ENCODE measurements around the gene C6orf132.

C6orf132 gene

DNA sequence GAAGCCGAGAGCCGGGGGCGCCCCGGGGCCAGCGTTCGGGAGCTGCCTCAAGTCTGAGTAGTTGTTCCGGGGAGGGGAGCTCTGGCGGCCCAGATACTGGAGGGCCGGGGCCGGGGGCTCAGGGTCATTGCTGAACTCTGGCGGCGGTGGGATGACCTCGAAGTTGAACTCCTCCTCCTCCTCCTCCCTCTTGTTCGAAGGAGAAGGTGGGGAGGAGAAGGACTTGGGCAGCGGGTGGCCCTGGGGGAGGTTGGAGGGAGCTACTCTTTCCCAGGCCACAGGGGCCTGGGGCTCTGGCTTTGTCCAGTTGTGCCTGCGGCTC, 37.7 kb downstream of the C6orf132 start:
- no peak for DNase-seq (ENCODE audit: low read depth in 2 of 2)

DNA sequence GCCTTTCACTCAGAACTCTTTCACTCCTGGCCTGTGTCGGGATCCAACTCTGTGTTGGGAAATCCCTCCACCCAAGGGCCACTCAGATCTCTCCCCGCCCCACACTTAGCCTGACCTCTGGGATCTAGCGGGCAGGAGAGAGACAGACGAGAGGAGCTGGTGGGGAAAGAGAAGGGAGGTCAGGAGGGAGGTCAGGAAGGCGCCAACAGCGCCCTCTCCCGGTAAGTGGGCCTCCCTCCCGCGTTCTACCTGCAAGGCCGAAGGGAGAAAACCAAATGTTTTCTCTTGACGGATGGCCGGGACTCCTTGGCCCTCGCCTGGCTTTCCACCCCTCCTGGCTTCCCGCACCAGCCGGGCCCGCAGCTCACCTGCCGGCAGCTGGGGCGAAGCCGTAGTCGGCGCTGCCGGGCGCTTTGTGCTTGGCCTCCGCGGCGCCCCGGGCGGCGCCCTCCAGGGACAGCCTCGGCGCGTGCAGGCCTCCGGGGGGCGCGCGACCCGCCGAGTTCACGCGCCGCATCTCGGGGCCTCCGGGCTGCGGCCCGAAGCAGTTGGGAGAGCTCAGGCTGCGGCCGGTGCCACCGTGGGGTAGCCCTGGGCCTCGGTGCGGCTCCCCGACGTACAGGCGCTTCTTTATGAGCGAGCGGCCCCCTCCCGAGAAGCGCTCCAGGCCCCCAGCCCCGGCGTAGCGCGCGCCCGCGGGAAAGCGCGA, 38.2 kb downstream of the C6orf132 start:
- DNase-seq (ENCODE audit: low read depth in 2 of 2): peak in 1 of 2 experiments; percentile 19

DNA sequence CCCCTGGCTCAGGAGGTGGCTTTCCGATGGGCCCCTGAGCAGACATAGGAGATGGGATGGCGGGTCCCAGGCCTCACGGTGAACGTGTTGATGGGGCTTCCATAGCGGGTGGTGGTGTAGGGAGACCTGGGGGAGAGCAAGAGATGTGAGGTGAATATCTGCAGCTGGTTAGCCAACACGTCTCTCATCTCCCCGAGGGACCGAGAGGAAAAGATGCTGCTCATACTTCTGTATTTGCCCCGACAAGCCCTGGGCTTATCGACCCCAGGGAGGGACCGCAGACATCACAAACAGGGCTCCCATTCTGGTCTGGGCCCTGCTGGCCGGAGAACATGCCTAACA, 38.7 kb downstream of the C6orf132 start:
- no peak for DNase-seq (ENCODE audit: low read depth in 2 of 2)

DNA sequence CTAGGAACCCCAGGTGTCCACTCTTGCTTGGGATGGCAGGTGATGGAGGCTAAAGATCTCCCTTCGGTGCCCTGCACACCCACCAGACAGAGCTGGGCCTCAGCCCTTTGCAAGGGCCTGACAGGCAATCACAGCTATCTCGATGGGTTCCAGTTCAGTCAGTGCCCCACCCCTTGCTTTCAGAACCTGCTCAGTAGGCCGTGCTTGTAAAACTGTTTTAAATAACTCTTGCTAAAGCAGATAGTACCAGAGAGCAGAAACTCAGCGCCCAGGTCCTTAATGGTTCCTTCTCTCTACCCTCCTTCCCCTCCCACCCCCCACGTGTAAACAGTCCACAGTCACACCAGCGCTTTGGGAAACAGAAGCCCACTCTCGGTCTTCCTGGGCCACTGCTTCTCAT, 39.2 kb downstream of the C6orf132 start:
- no peak for DNase-seq (ENCODE audit: low read depth in 2 of 2)

DNA sequence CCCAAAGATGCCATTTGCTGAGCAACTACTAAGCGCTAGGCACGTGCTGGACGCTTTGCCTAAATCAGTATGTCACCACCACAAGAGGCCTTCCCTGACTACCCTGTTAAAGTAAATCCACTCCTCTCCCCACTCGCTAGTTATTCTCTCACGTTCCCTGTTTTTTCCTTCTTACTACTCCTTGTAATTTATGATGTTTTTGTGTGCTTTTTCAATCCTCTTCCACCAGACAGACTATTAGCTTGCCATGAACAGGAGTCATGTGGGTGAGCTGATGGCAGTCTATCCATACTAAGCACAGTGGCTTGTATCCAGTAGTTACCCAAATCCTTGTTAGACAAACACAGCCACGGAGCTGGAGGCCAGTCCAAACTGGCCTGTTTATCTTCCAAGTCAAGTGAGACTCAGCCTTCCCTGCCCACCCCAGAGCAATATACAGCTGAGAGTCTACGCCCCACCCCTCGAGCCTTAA, 41.2 kb downstream of the C6orf132 start:
- DNase-seq (ENCODE audit: low read depth in 2 of 2): no peak

DNA sequence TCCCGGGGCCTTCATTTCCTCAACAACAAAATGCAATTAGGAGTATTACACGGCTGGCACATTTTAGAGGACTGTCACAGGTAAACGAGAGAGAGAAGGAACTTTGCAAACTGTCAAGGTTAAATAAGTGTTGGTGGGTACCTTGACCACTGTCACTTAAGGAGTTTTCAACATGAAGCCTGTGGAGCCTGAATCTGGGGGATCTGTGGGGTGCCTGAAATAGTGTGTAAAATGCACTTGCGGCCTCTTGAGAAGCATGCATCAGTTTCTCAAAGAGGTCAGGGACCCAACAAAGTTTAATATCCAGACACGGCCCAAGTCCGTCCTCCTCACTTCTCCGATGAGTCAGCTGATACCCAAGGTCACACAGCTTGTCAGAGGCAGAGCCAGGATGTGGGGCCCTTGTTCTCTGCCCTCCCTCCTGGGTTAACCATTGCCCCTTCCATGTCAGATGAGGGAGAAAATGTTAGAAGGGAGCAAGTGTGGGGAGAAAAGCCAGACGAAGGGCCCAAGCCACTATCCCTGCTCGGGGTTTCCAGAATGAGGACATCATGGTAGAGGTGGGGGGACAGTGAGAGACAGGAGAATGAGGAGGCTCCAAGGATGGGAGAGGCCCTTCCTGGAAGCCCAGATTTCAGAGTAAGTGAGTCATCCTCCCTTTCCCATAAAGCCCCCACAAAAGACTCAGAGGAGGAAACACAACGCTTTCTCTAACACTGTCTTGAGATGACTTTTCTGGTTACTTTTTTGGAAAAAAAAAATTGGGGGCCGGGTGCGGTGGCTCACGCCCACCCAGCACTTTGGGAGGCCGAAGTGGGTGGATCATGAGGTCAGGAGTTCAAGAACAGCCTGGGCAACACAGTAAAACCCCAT, 42.2 kb downstream of the C6orf132 start:
- DNase-seq (ENCODE audit: low read depth in 2 of 2): peak; percentile 49 to 52

DNA sequence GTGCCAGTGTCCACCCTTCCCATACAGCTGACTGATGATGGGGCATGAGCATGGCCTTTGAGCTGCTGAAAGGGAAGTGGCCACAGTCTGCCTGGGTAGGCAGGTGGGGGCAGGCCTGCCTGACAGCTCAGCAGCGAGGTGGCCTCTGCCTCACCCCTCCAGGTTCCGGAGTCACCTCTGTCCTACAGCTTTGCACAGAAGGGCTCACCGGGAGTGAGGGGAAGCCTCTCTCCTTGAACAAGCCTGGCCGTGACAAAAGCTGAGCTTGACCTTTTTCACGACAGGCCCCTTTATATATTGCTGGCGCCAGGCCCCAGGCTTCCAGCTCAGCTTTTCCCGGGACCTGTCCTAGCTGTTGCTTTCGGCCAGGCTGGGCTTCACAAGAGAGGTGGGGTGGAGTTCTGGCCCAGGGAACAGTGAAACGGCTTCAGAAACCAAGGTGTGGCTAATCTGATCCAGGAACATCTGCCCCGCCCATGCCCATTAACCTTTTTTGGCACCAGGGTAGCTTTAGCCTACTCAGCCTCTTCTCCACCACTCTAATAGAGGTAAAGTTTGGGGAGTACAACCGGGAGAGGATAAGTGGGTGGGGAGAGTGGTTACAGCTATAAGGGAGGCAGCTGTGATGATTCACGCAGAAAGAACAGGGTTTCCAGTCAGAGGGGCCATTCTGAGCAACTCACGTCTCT, 42.9 kb downstream of the C6orf132 start:
- peak in 1 of 2 experiments; percentile 30 for DNase-seq (ENCODE audit: low read depth in 2 of 2)

DNA sequence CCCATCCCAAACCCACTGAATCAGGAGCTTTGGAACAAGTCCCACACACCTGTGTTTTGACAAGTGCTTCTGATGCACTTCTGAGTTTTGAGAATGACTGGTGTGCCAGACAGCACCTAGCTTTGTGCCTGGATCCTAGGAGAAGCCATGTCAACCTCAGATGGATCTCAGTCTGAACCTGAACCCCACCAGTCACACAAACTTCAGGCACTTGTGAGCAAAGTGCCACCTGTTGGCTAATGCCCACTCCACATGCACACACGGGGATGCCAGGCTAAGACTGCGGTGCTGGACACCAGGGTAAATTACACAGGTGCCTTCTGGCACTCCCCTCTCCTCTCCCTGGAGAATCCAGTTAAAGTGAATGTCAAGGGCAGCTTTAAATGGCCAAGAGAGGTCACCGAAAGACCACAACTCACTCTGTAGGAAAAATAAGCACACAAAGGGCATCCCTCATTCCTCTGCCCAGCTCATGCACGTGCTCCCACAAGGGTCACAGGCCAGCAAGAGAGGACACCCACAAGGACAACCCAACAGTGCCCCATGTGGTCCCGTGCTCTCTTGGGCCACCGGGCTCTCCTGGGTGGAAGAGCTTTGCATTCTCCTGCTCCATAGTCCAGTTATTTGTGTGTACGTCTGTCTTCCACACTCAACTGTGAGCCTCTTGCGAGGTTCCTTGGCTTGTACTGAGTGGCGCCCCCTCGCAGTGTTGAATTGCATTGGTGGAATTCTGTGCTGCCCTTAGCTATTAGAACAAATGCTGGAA, 46.5 kb downstream of the C6orf132 start:
- no peak for DNase-seq (ENCODE audit: low read depth in 2 of 2)

DNA sequence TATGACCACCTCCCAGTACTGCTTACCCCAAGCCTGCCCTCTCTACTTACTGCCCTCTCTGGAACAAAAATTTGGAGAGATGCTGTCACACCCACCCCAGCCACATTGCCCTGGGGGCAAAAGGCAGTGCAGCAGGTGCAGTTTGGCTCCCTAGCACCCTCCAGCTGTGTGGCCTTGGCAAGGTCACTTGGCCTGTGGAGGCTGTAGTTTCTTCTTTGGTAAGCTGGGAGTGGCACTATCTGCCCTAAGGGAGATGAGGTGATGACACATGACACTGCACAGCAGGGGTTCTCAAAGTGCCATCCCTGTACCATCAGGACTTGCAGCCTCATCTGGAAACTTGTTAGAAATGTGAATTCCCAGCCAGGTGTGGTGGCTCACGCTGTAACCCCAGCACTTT, 47.3 kb downstream of the C6orf132 start:
- no peak for DNase-seq (ENCODE audit: low read depth in 2 of 2)

DNA sequence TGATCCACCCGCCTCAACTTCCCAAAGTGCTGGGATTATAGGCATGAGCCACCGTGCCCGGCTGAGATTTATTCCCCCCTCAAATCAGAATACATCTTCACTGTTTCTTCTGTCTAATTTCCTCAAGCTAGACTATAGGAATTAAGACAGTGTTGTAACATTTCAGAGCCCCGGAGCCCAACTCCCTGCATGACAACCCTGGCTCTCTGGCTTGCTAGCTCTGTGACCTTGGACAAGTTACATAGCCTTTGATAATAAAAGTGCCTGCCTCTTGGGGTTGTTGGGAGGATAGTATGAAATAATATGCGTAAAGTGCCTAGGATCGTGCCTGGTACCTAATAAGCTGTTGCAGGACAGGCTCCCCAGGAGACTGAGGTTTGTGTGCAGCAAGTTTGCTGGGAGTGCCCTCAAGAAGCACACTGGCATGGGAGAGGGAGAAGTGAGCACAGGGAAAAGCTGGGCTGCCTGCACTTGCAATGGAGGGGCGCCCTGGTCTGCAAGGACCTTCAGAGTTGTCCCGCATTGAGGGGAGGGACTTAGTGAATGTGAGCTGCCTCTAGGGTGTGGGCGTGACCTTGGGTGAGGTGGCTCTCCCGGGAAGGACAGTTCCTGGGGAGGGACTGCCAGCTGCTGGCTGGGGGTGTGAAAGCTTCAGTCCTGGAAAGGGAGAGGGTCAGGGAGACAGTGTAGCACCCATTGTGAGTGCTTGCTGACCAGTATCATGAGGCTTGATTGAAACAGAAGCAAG, 48.7 kb downstream of the C6orf132 start:
- no peak for DNase-seq (ENCODE audit: low read depth in 2 of 2)

DNA sequence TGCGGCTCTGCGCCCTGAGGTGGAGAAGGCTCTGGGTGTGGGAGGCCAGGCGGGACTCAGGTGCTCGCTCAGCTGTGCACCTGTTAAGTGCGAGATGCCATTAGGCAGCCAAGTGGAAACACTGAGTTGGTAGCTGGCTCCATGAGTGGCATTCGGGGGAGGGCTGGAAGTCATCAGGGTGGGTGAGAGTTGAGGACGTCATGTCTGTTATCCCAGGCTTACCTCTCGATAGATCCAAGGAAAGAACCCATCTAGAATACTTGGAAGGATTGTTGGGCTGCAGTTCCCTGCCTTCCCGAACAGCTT, 50.7 kb downstream of the C6orf132 start:
- no peak for DNase-seq (ENCODE audit: low read depth in 2 of 2)

DNA sequence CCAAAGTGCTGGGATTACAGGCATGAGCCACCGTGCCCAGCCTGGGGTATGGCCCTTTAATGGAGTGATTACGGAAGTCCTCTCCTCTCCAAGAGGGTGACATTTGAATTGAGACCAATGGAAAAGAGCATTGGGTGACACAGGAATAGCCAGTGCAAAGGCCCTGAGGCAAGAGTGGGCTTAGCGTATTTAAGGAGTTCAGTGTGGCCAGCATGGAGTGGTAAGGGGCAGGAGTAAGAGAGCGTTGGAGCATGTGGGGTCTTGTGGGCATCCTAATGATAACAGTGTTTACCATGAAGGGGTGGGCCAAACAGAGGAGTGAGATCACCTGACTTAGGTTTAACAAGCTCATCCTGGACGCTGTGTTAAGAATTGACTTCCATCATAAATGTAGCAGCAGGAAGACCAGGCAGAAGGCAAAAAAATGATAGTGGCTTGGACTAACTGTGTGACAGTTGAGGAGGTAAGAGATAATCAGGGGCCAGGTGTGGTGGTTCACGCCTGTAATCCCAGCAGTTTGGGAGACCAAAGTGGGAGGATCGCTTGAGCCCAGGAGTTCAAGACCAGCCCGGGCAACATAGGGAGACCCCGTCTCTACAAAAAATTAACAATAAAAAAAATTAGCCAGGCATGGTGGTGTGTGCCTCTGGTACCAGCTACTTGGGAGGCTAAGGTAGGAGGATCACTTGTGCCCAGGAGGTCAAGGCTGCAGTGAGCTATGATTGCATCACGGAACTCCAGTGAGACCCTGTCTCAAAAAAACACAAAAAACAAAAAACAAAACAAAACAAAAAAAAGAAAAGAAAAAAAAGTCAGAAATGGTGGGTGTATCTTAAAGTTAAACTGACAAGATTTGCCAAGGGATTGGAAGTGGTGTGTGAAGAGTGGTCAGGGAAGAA, 51.4 kb downstream of the C6orf132 start:
- DNase-seq (ENCODE audit: low read depth in 2 of 2): no peak

DNA sequence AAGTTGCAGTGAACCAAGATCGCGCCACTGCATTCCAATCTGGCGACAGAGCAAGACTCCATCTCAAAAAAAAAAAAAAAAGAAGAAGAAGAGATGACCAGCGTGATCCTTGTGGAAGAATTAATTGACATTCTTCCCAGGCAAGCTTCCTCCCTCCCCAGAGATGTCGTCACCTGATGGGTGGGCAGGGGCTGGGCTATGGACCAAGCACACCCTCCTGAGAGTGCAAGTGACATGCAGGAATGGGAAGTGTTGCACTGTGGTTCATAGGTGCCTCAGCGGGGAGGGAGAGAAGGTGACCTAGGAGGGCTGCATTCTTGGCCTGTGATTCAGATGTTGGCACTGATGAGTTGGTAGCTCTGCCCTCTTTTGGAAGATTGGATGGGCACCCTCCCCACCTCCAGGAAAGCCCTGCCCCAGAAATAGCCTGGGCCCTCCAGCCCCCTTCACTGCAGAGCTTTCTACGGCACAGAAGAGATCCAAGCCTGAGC, 54.3 kb downstream of the C6orf132 start:
- DNase-seq (ENCODE audit: low read depth in 2 of 2): peak in 1 of 2 experiments; percentile 5

DNA sequence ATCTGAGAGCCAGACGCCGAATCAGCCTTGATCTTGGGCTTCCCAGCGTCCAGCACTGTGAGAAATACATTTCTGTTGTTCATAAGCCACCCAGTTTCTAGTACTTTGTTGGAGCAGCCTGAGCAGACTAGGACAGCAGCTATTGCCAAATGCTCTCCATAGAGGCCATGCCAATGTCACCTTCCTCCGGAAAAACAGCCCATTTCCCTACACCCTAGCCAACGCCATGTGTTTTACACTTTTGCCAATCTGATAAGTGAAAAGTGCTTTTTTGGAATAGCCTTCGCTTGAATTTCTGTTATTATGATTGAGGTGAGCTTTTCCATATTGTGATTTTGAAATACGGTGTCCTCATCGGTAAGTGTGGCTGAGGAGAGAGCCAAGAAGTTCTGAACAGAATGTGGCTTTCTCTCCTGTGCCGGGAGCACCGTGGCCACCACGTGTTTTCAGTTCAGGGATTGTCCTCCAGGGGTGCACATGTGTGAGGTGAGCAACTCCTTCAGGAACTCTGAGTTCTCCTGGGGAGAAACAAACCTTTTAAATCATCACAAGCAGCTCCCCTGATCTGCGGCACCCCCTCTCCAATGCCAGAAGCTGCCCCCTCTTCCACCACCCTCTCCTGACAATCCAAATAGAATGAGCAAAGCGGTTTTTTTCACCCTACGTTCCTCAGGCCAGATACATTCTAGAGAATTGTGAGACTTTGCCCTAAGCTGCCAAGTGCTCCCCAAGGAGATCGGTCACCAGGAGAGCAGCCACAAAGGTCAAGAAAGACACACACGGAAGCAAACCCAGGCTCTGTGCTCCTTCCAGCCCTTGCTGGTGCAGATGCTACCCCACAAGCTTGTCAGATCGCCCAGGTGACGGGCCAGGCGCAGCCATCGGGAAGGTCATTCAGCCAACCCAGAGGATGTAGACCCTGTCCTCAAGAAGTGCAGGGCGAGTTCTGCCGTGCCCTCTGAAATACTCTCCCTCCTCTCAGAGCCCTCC, 56.1 kb downstream of the C6orf132 start:
- no peak for DNase-seq (ENCODE audit: low read depth in 2 of 2)

DNA sequence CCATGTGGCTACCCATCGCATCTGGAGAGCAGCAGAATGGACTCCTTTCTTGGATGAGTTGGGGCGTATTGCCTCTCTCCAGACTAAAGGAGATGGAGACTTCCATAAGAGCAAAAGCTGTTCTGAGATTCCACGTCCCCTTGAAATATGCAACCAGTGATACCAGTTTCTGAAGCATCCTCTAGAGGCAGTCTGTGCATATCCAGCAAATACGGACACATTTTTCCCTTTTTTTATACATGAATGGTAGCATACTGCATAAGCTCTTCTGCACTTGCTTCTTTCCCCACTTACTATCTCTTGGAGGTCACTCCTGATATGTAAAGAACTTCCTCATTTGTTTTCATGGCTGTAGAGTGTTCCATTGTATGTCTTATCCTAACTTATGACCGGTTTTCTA, 57.5 kb downstream of the C6orf132 start:
- DNase-seq (ENCODE audit: low read depth in 2 of 2): no peak

DNA sequence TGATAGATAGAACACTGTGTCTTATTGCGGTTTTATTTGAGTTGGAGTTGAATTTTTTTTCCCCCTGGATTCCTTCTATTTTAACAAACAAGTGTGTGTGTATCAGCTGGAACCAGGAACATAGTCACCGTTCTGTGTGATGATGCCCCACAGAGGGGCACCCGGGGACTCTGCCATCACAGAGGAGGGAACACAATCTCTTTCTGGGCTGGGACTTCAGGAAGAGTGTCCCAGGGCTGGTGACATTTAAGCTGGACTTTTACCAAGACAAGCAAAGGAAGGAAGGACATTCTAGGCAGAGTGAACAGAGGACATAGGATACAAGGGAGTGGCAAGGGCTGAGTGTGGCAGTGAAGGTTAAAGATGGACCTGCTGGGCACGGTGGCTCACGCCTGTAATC, 58.9 kb downstream of the C6orf132 start:
- no peak for DNase-seq (ENCODE audit: low read depth in 2 of 2)

DNA sequence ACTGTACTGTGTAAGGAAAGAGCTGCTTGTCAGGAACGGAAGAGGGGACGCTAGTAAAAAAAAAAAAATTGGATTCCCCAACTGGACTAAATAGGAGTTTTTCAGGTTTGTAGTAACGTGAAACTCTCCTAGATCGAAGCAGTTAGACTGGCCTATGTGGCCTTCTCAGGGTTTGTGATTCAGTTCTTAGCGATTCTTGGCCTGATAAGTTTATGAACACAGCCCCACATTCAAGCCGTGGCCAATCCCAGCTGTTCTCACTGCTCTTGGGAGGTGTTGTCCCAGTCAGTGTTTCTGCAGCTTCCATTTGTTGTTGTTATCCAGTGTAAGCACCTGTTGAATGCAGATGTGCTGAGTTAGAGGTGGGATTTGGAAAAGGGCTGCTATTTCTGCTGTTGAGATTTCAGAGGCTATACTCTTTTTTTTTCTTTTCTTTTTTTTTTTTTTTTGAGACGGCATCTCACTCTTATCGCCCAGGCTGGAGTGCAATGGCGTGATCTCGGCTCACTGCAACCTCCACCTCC, 62.4 kb downstream of the C6orf132 start:
- DNase-seq (ENCODE audit: low read depth in 2 of 2): no peak

DNA sequence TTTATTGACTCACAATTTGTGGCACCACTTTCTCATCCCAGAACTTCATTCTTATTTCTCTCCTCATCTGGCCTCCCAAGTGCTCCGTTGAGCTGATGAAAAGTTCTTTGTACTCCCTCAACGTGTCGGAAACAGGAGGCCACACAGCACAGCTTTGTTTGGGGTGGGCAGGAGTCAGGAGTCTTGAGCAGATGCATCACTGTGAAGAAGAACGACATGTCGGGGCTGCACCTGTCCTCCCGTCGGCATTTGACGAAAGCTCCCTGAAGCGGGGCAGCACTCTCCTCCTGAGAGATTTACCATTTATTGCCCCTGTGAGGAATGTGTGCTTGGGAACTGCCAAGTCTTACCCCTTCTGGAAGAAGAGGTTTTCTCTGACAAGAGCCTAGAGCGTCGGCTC, 64.0 kb downstream of the C6orf132 start:
- DNase-seq (ENCODE audit: low read depth in 2 of 2): no peak

All from fibroblast of skin of left quadriceps (primary cell).